NCI-H345 treated with DMSO at 0.1 percent for 48 hours (cell line): Measurements from ENCODE around the gene DISP3.

ENCODE experiments used
- DNase-seq: peaks from one replicate; lab custom pipeline; 2025; ENCODE audit not compliant: unreplicated experiment; lab: John Stamatoyannopoulos, UW

DISP3 gene

DNA sequence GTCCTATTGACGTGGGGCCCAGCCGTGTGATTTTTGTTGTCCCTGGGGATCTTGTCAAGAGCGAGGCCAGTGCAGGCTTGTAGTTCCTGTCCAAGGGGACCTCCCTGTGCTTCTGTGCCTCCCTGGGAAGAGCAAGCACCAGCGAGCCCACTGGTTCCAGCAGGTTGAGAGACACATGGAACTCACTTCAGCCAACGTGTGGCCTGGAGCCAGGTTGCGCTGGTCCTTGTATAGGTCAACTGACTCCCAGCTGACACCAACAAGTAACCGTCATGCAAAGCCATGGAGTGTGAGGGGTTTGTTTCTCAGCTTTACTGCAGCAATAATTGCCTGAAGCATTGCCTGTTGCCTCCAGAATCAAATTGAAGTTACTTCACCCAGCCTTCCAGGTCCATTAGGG is 63.0 kb downstream of the DISP3 start:
- DNase-seq: peak; percentile 13

DNA sequence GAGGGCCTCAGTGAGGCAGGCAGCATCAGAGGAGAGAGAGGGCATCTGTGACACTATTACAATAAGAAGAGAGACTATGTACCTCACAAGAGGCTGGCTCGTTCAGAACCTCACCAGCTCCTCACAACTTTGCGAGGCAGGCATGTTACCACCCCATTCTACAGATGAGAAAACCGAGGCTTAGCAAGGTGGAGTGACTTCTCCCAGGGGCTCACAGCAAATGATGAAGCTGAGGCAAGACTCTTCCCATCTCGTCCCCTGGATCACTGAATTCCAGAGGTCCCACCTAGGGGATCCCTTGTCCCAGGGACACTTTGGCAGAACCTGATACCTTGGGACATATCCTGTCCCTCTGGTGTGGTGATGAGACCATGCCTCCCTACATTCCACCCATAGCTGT is 64.4 kb downstream of the DISP3 start:
- no peak for DNase-seq

DNA sequence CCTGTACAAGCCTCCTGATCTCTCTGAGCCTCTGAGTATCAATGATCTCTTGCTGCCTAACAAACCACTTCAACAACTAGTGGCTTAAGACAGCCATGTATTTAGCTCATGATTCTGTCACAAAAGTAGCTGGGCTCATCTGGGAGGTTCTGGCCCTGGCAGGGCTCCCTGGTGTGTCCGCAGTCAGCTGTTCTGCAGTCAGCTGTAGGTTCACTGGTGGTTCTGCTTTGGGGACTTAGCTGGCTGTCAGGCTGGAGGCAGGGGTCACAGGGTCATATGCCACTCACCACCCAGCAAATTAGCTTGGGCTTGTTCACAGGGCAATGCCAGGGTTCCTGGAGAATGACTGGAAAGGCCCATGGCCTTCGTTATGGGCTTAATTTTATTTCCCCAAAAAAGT is 64.8 kb downstream of the DISP3 start:
- no peak for DNase-seq

DNA sequence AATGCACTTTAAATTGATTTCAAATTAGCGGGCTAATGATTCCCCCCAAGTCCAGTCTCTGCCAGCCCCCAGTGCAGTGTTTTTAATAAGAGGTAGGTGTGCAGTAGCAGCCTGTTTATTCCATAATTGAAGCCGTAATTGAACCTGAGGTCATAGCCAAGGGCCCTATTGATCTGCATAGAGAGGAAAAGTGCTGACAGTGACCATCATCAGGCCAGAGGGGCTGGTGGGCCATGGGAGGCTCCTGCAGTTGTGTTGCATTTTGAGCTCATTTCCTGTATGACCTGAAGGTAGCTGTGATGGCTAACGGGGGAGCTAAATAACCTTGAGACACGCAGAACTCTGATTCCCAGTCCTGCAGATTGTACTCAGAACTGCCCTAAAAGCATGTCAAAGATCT is 67.5 kb downstream of the DISP3 start:
- no peak for DNase-seq

DNA sequence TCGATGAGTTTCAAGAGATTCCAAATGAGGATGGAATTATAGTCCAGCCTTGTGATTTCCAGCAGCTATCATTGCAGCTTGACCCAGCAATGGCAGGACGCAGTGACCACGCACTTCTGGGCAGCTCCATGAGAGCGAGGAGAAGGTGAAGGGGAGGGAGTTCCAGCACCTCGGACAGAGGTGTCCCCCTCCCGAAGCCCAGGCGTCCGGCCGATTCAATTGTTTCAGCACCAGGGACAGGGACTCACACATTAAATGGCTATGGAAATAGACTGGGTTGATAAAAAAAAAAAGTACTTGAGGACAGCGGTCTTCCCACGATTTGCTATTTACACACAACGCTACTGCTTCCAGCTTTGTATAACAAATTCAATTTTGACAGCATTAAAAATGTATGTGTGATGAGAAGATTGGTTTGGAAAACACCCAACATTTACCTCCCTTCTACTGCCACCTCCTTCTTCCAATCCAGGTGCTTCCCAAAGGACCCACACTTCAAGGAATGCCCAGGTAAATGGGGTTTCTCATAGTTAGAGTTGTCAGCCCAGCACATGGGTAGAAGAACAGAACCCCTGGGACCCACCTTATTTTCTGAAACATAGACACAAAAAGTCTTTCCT is 71.8 kb downstream of the DISP3 start:
- no peak for DNase-seq

DNA sequence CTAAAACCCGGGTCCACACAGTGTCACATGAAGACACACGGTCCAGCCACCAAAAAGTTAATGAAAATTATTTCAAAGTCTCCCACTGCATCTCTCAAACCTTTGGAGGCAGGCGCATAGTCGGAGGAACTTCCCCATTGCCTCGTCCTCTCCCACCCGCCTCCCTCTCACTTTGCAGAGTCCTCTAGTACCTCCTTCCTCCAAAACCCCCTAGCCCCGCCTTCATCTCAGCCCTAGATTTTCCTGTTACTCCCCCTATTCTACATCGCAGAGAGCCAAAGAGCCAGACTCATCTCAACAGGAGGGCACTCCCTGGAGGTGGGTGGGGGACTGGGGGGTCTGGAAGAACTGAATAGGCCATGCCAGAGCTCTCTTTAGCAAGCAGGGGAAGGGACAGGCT is 79.3 kb downstream of the DISP3 start:
- DNase-seq: no peak

DNA sequence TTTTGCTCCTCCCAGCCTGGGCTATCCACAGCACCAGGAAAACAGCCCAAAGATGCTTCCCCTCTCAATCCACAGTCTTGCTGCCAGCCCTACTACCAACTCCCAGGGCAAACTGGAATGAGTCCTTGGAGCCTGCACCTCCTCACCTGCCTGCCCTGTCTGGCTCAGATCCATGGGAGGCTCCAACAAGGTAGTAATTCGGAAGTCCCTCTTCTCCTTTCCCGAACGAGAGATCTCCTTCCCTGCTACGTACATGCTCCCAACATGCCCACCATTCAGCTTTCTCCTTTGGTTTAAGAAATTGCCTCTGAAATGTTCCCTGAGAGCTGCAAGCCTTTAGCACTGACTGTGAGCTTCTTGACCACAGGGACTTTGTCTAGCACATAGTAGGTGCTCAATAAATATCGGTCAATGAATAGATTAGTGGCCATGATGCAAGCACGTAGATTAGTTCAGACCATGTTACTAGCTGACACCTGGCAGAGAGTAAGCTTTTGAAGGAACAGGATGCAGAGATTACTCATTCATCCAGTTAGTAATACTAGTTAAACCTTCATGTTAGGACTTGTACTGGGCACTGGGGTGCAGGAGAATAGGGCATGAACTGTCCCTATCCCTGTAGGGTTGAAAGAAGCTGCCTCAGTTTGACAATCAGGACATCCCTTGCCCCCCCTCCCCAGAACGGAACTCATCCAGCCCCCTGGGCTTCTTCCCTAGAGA is 80.1 kb downstream of the DISP3 start:
- peak; percentile 100 for DNase-seq

DNA sequence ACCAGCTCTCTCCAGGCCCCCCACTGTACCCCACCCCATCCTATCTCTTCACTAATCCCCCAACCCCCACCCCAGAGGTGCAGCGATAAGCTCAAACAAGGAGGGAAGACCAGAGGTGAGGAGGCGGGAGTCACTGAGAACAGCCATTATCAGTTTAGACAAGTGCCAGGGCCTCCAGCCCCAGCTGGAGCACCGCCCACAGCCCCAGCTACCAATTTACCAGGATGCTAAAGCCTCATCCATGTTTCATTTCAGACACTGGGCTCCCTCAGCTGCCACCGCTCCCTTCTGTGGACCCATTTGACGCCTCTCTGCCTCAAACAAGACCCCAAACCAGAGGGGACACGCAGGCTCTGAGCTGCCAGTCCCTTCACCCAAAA is 80.6 kb downstream of the DISP3 start:
- DNase-seq: no peak

DNA sequence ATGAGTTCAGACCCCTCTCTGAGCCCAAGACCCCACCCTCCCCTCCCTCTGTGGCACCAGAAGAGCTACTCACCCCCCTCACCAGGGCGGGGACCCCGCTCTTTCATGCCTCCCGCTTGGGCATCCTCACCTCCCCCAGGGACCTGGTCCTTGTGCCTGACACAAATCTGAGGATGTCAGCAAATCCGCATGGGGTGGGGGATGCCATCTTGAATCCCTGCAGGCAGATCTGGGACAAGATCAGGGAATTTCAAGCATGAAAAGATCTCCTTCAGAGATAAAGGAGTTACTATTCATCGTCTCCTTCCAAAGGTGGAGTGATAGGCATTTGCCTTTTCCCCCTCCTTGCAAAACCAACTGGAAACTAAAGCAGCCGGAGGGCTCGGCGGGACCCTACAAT is 81.1 kb downstream of the DISP3 start:
- DNase-seq: no peak

DNA sequence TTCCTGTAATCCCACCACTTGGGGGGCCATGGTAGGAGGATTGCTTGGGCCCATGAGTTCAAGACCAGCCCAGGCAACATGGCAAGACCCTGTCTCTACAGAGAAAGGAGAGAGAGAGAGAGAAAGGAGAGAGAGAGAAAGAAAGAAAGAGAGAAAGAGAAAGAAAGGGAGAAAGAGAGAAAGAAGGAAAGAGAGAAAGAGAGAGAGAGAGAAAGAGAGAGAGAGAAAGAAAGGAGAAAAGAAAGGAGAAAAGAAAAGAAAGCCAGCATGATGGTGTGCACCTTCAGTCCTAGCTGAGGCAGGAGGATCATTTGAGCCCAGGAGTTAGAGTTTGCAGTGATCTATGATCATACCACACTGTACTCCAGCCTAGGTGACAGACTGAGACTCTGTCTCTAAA is 82.8 kb downstream of the DISP3 start:
- no peak for DNase-seq

DNA sequence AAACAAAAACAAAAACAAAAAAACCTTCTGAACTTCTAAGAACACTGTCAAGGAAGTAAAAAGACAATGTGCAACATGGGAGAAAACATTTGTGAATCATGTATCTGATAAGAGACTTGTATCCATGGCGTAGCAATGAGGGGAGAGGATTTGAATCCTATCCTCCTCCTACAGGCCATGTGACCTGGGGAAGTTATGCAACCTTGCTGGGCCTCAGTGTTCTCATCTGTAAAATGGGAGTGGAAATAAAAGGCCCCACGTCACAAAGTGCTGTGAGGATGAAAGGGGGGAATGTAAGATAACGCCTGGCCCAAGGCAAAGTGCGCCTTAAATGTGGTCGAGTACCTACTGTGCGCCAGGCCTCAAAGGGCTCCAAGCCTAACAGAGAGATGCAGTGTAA is 83.7 kb downstream of the DISP3 start:
- no peak for DNase-seq

DNA sequence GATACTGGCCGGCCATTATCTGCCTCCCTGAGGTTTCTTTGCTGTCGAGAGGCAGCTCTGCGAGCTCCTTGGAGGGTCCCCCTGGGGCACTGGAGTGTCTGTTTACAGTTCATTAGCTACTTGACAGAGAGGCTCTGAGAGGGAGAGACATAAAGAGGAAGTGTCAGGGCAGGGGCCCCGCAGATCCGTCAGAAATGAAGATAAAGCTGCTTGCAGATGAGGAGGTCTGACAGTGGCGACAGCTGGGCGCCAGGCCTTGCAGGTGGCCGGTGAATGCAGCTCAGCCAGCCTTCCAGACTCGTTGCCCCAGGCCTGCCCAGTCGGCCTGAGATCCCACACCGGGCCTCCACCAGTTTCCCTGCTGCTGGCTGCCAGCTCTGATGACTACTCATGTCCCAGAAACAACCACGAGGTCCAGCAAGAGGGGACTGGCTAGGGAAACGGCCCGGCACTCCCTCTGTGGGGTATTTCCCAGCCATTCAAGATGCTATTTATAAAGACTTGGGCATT is 84.7 kb downstream of the DISP3 start:
- peak; percentile 44 for DNase-seq

DNA sequence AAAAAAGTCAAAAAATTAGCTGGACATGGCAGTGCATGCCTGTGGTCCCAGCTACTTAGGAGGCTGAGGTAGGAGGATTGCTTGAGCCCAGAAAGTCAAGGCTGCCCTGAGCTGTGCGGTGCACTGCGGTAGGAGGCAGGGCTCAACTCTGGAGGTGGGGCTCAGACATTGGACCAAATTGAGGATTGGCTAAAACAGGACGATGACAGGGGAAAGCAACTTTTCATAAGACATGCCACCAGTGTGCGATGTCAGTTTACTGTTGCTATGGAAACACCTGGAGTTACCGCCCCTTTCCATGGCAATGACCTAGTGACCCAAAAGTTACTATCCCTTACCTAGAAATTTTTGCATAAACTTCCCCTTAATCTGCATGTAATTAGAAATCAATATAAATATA is 85.3 kb downstream of the DISP3 start:
- DNase-seq: no peak

DNA sequence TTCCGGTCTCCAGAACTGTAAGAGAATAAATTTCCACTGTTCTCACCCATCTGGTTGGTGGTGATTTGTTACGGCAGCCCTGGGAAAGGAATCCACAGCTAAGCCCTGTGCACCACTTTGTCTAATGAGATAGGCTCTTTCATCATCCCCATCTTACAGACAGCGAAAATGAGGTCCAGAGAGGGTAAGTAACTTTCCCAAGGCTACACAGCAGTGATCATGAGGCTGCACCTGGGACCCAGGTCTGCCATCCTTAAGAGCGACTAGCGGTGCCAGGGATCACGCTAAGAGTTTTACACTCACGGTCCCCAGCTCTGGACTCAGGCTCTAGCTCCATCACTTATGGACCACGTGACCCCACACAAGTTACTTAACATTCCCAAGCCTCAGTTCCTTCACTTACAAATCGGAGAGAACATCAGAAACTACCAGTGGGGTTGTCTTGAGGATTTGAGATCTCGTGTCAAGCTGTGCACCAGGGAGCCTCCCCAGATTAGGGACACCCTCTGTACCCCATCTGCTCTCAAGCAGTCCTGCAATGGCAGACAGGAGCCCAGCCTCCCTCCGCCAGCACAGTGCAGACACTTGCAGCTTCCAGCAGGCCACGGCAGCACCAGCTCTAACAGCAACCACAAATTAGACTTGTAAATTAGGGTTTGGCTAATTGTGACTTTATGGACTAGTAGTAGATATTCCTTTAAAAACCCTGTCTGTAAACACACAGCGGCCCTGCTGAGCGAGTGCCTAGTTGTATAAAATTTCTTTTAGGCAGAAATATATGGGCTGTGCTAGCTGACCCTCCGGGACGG is 87.3 kb downstream of the DISP3 start:
- no peak for DNase-seq

DNA sequence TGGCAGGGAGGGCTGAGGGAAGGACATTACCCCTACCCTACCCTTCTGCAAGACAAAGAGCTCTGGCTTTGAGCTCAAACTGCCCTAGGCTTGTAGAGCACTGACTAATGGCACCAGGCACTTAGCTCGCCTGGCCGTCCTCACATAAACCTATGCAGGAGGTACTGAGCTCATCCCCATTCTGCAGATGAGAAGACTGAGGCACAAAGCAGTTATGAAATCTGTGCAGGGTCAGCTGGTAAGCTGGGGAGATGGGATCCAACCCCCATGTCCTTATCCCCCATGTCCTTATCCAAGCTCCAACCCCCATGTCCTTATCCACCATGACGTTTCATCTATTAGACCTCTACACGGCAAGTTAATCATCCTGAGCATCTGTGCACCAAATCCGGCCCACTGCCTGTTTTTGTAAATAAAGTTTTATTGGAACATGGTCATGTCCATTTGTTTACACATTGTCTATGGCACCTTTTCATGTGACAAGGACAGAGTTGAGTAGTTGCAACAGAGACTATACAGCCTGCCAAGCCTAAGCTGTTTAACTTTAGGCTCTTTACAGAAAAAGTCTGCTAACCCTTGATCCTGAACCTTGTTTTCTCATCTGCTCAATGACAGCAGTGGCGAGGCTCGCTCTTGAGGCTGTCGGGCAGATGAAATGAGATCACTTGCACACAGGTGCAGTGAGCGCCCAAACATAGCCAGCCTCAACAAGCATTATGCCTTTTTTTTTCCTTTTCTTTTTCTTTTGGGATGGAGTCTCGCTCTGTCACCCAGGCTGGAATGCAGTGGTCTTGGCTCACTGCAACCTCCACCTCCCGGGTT is 88.5 kb downstream of the DISP3 start:
- no peak for DNase-seq

DNA sequence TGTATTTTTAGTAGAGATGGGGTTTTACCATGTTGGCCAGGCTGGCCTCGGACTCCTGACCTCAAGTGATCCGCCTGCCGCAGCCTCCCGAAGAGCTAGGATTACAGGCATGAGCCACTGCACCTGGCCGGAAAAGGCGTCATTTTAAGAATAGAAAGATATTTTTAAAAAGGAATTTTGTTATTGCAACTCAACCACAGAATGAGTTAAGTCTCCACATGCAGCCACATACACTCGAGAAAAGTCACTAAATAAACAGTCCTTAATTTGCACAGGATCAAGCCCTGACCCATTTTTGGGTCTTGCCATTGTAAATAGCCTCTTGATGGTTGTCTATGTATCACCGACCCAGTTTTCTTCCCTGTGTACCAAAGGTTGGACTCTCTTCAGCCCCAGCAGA is 89.7 kb downstream of the DISP3 start:
- DNase-seq: no peak

DNA sequence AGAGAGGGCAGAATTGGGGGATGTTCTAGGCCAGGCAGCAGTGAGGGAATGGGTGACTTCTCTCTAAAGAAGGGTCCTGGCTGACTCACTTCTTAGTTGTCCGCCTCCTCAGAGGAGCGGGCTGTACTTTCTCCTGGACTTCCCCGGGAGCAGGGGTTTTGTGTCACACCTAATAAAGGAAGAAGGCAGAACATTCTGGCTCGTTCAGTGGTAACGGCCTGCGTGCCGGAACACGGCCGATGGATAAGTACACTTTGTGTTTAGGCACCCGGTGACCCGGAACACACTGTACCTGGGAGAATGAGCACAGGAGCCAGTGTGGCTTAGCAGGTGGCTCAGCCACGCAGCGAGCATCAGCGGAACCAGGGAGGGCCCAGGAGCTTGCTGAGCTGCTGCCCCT is 90.6 kb downstream of the DISP3 start:
- DNase-seq: no peak

DNA sequence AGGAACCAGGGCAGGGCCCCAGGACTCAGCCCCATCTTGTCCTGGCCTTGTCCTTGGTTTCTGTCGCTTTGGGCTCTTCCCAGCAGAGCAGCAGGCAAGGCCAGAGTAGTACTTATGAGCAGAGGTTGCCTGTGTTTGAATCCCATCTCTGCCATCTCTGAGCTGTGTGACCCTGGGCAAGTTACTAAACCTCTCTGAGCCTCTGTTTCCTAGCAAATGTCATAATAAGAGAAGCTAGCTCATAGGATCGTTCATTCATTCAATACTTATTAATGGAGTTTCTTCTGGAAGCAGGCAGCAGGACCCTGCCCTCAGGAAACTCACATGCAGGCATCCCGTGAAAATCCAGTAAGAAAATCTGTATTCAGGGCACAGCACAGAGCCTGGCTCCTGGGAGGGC is 91.0 kb downstream of the DISP3 start:
- no peak for DNase-seq

DNA sequence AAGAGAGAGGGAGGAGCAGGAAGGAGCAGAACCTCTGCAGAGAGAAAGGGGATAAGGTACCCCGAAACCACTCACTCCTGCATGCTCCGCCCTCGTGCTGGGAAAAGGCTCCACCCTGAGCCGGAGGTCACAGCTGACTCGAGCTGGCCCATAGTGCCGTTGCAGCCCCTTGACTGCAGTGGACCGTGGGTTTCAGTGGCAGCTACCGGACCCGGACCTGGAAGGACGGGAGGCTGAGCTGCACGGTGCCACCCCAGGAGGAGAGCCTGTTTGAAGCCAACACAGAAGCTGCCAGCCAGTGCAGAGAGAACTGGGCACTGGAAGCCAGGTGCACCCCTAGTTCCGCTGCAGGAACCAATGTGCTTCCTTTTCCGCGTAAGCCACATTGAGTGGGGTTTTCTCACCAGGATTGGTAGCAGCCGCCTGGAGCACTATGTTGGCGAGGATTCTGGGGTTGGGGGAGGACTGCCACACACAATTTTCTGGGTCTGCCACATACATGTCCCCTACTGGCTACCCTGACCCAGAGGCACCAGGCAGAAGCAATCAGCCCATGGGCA is 91.9 kb downstream of the DISP3 start:
- no peak for DNase-seq

DNA sequence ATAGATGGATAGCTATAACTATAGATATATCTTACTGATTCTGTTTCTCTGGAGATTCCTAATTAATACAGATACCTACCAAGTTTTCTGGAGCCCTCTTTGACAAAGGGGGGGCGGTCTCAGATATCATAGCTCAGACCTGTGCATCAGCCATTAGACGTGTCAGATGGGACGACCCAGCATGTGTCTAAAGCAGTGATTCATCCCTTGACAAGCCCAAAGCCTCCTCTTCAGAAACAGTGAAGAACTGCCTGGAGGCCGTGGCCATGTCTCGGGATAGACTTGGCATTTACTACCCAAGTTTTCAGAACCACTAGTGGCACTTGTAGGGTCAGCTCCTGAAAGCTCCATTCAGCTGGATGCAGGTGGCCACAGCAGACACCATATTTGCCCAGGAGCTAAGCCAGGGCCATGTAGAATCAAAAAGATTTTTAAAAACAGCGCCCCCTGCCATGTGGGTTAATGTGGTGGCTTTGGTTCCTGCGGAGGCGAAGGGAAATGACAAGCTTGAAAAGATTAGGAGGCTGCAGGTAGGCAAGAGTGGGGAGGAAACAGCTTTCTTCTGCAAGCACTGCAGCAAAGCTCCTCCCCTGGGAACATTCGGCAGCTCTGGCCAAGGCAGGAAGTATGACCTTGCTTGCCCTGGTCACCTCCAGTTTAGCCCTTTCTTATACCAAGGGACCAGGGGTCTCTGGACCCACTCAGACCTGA is 93.1 kb downstream of the DISP3 start:
- no peak for DNase-seq
